ENCODE data around the gene C4B. TPM values are rescaled to one million over a fixed set of nuclear protein-coding genes. Genes with fewer than 3 reads are reported as not detected.

C4B gene
- total and polyA plus RNA-seq, 9 of the 15 experiments (the other 6 are each of a cell fraction or from before 2014, with no cell fraction given): 0.32 to 8.8 (median 5.4) TPM

- TF ChIP-seq ZNF592 (IDR thresholded peaks at IDR 0.05): peak; percentile 90
- 0 out of 2 replicates have a peak, but pooled peaks have one; percentile 21 for TF ChIP-seq ZNF41 (CRISPR knock-in tag; conservative IDR thresholded peaks at IDR 0.05)
- TF ChIP-seq ARID1B (IDR thresholded peaks at IDR 0.05): peak; percentile 83
- TF ChIP-seq HNRNPLL (IDR thresholded peaks at IDR 0.05; ENCODE audit: low read depth, low read length, poor library complexity, severe bottlenecking): no peak
- TF ChIP-seq VEZF1 (CRISPR knock-in tag; IDR thresholded peaks at IDR 0.05): peak; percentile 74
- TF ChIP-seq TRIM28 (IDR thresholded peaks at IDR 0.05): 0 out of 2 replicates have a peak, but pooled peaks have one; percentile 16
- no peak for TF ChIP-seq ZBED1 (IDR thresholded peaks at IDR 0.05)
- TF ChIP-seq ARID3A (IDR thresholded peaks at IDR 0.05; ENCODE audit: borderline replicate concordance, low read depth, low read length): no peak
- no peak for TF ChIP-seq ZNF586 (CRISPR knock-in tag; conservative IDR thresholded peaks at IDR 0.05)
Observed at GRCh38 chr6:31979238-31979898, 35.2 kb upstream of the C4B start (continued).

Data from K562 (cell line).